Cardiac muscle cell (in vitro differentiated cells and primary cell): ENCODE measurements around the gene RPL21. TPM values are rescaled to one million over a fixed set of nuclear protein-coding genes. Genes with fewer than 3 reads are reported as not detected.

ENCODE experiments used
- DNase-seq, 2 donors: peaks; one replicate each; pipeline versions ENCODE4 v3.0.0 to v3.0.0-alpha.2; 2010 to 2017; ENCODE audit warnings: low read depth in 1 of 2, low spot score in 1 of 2
- H3K27ac ChIP-seq: fragments of 200-600 bp; sonication (generic); 2 replicates; pipeline ENCODE4 v1.5.1; 2016
- H3K27me3 ChIP-seq: fragments of 200-600 bp; sonication (generic); 2 replicates; pipeline ENCODE4 v1.6.0; 2016; ENCODE audit warnings: control low read depth
- H3K36me3 ChIP-seq: fragments of 200-600 bp; sonication (generic); 2 replicates; pipeline ENCODE4 v1.5.1; 2016; ENCODE audit warnings: control low read depth
- H3K4me1 ChIP-seq: fragments of 200-600 bp; sonication (generic); 2 replicates; pipeline ENCODE4 v1.8.1; 2017; ENCODE audit warnings: low read depth, mild to moderate bottlenecking, mixed run types
- H3K4me3 ChIP-seq: fragments of 200-600 bp; sonication (generic); 2 replicates; pipeline ENCODE4 v1.5.1; 2016; ENCODE audit warnings: mild to moderate bottlenecking
- H3K9me3 ChIP-seq: fragments of 200-600 bp; sonication (generic); 2 replicates; pipeline ENCODE4 v1.5.1; 2017; ENCODE audit warnings: low read depth, mild to moderate bottlenecking, control low read depth
- polyA plus RNA-seq: library from polyadenylated mRNA; unstranded; fragments of >200 nt; fragmentation: Nextera tagmentation; extraction: Ambion mirVana; gene quantifications from 2 replicates; pipeline ENCODE4 v1.2.1, GENCODE V29; 2016
- total RNA-seq: library from RNA; depleted of rRNA; stranded (reverse); fragments of >200 nt; gene quantifications from 2 replicates; pipeline ENCODE4 v1.2.3, GENCODE V29; 2016
- TF ChIP-seq, protein P1 (sequence below): IDR thresholded peaks from 2 replicates; pipeline ENCODE4 v1.5.1; 2012; ENCODE audit warnings: low read depth, mild to moderate bottlenecking, low read length

Gene RPL21
- total and polyA plus RNA-seq, 2 experiments from 2014 or later = 367 to 410 TPM

- Histone ChIP-seq H3K36me3 (no peaks in the 10 kb centered on the region), H3K27me3 (no peaks in the 10 kb centered on the region), H3K9me3 (no peaks in the 10 kb centered on the region), H3K4me1 (no peaks in the 10 kb centered on the region), H3K4me3 (no peak overlapping the region), H3K27ac (no peak overlapping the region)
- TF ChIP-seq, protein P1, sequence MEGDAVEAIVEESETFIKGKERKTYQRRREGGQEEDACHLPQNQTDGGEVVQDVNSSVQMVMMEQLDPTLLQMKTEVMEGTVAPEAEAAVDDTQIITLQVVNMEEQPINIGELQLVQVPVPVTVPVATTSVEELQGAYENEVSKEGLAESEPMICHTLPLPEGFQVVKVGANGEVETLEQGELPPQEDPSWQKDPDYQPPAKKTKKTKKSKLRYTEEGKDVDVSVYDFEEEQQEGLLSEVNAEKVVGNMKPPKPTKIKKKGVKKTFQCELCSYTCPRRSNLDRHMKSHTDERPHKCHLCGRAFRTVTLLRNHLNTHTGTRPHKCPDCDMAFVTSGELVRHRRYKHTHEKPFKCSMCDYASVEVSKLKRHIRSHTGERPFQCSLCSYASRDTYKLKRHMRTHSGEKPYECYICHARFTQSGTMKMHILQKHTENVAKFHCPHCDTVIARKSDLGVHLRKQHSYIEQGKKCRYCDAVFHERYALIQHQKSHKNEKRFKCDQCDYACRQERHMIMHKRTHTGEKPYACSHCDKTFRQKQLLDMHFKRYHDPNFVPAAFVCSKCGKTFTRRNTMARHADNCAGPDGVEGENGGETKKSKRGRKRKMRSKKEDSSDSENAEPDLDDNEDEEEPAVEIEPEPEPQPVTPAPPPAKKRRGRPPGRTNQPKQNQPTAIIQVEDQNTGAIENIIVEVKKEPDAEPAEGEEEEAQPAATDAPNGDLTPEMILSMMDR = no peak
- no peak for DNase-seq
These were observed 23.2 kb upstream of the RPL21 start for GRCh38 chr13:27228131-27228530.

DNA sequence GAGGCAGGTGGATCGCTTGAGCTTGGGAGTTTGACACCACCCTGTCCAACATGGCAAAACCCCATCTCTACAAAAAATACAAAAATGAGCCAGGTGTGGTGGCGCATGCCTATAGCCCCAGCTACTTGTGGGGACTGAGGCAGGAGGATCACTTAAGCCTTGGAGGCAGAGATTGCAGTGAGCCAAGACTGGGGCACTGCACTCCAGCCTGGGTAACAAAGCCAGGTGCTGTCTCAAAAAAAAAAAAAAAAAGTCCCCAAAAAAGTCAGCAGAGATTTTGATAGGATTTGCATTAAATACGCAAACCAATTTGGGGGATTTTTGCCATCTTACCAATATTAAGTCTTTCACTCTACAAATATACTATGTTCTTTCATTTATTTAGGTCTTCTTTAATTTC lies 21.7 kb upstream of the RPL21 start:
- no peaks in the 10 kb centered on the region for H3K27me3 ChIP-seq
- no peaks in the 10 kb centered on the region for H3K36me3 ChIP-seq
- no peak overlapping the region for H3K4me3 ChIP-seq
- DNase-seq = no peak
- no peaks in the 10 kb centered on the region for H3K9me3 ChIP-seq
- TF ChIP-seq, protein P1 = no peak
- H3K27ac ChIP-seq = no peak overlapping the region
- H3K4me1 ChIP-seq = no peaks in the 10 kb centered on the region

GRCh38 chr13:27233964-27234363 lies 17.4 kb upstream of the RPL21 start:
- H3K9me3 ChIP-seq = no peaks in the 10 kb centered on the region
- H3K27ac ChIP-seq = no peak overlapping the region
- TF ChIP-seq, protein P1 = no peak
- no peak for DNase-seq
- no peaks in the 10 kb centered on the region for H3K36me3 ChIP-seq
- no peaks in the 10 kb centered on the region for H3K4me1 ChIP-seq
- no peaks in the 10 kb centered on the region for H3K27me3 ChIP-seq
- no peak overlapping the region for H3K4me3 ChIP-seq

DNA sequence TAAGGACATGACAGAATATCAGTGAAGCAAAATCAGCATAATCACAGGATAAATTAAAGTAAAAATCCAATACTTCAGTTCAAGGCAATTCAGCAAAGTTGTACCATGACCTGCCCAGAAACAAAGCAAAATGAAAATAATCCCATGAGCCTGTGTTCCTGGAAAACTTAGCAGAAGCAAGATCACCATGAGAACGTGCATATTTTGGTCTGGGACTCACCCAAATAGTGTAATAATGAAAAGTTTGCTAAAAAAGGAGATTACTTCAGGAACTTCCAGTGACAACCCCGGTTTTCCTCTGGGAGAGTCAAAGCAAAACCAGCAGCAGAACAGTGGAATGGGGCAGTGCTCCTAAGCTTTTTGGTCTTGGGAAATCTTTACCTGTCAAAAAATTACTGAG lies 14.9 kb upstream of the RPL21 start:
- no peak for DNase-seq
- TF ChIP-seq, protein P1 = no peak
- Histone ChIP-seq H3K36me3 (no peaks in the 10 kb centered on the region), H3K27me3 (no peaks in the 10 kb centered on the region), H3K4me3 (no peak overlapping the region), H3K27ac (no peak overlapping the region), H3K4me1 (no peaks in the 10 kb centered on the region), H3K9me3 (no peaks in the 10 kb centered on the region)

DNA sequence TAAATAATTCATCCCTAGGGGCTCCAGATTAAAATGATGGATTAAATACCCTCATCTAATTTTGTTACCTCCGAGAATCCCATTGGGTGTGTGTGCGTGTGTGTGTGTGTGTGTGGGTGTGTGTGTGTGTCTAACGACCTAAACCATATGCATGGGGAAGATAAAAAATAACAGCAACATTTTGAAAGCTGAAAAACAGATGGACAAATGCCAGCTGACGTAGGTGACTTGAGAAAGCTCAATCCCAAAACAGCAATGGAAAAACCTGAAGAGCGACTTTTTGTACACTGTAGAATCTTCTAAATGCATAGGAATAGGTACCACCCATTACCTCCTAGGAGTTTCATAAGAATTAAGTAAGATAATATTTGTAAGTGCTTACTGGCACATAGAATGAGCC lies 8.7 kb upstream of the RPL21 start:
- no peak for DNase-seq
- Histone ChIP-seq H3K27ac (no peak overlapping the region), H3K27me3 (no peaks in the 10 kb centered on the region), H3K36me3 (no peaks in the 10 kb centered on the region), H3K4me1 (no peaks in the 10 kb centered on the region), H3K9me3 (no peaks in the 10 kb centered on the region), H3K4me3 (no peak overlapping the region)
- TF ChIP-seq, protein P1 = no peak

DNA sequence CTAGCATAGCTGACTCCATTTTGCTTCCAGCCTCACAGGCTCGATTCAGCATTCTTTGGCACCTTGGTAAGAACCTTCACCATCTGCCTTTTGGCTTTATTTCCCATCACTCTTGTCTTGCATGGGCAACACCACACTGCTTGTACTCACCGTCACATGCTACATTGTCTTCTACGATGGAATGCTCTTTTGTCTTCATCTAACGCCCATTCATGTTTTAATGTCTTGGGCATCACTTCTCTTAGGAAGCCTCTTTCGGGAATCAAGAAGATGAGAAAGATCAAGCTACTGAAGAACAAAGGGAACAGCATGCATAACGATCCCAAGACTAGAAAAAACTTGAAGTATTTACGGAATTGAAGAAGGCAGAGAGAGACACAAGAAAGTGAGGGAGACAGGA lies 5.7 kb upstream of the RPL21 start:
- Histone ChIP-seq H3K4me3 (no peak overlapping the region), H3K36me3 (no peaks in the 10 kb centered on the region), H3K27me3 (no peaks in the 10 kb centered on the region), H3K4me1 (no peaks in the 10 kb centered on the region), H3K27ac (no peak overlapping the region), H3K9me3 (no peaks in the 10 kb centered on the region)
- TF ChIP-seq, protein P1 = no peak
- no peak for DNase-seq
